Muscle layer of colon (tissue), 2 donors: ENCODE results near the gene C16orf89.
"Not testable (repeated sequence)": the region's sequence is repeated elsewhere in the genome, so short reads cannot be mapped to it uniquely, and the experiment has no call there.

Experiments
- H3K27ac ChIP-seq: one replicate; pipeline ENCODE4 v1.7.0; 2013; ENCODE audit warnings: low read depth, mild to moderate bottlenecking, low read length, moderate library complexity
- H3K27me3 ChIP-seq, 2 donors: one replicate each; pipeline ENCODE4 v1.7.0; 2013; ENCODE audit warnings: low read length in 2 of 2, mild to moderate bottlenecking in 2 of 2; ENCODE audit not compliant: insufficient read depth in 2 of 2, control insufficient read depth in 1 of 2
- H3K36me3 ChIP-seq: one replicate; pipeline ENCODE4 v1.7.0; 2013; ENCODE audit warnings: mild to moderate bottlenecking, low read length; ENCODE audit not compliant: insufficient read depth
- H3K4me1 ChIP-seq: one replicate; pipeline ENCODE4 v1.7.0; 2013; ENCODE audit warnings: mild to moderate bottlenecking, low read length; ENCODE audit not compliant: insufficient read depth
- H3K4me3 ChIP-seq, 2 donors: one replicate each; pipeline ENCODE4 v1.7.0; 2013; ENCODE audit warnings: low read length in 2 of 2, low read depth in 1 of 2, mild to moderate bottlenecking in 1 of 2, moderate library complexity in 1 of 2
- H3K9ac ChIP-seq: one replicate; pipeline ENCODE4 v1.7.0; 2013; ENCODE audit warnings: low read length
- H3K9me3 ChIP-seq: one replicate; pipeline ENCODE4 v1.7.0; 2013; ENCODE audit warnings: mild to moderate bottlenecking, low read length
- donor health status: abdominal sarcoma.
- donor health status: Adenocarcinoma of cecum.

The C16orf89 gene

DNA sequence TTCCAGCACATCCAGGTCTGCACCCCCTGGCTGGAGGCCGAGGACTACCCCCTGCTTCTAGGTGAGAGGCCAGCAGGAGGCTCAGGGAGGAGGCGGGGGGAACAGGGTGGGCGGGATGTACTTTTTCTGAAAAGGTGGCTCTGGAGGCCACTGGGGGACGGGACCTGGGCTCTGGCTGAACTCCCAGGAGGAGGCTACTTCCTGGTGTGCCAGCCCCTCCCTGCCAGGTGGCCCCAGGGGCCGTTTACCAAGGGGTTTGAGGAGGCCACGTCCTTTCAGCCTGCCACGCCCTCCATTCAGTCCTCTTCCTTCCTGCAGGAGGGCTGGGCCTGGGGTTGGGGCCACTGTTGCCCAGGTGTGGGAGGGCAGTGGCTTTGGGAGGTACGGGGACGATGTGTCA lies 15.2 kb upstream of the C16orf89 start:
- H3K36me3 ChIP-seq = peaks cover 13% of the 10 kb centered on the region
- H3K4me3 ChIP-seq, H3K9me3 ChIP-seq, H3K27ac ChIP-seq, H3K27me3 ChIP-seq, H3K9ac ChIP-seq, H3K4me1 ChIP-seq: not testable (repeated sequence)

DNA sequence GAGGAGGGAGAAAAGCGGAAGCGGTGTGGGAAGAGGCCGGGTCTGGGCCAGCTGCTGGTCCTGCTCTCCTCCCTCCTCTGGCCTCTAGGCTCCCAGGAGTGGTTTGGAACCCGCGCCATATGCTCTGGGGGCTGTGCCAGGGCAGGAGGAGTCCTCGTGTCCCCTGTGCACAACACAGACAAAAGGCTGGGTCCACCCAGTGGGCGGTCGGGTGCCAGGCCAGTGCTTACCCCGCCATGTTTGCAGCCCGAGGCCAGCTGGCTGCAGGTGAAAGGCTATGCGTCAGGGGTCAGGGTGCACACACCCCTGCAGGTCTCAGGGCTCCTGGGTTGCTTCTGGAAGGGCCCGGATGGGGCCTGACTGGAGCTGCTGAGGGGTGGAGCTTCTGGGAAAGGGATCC lies 14.7 kb upstream of the C16orf89 start:
- not testable (repeated sequence) for H3K27ac ChIP-seq, H3K9me3 ChIP-seq, H3K9ac ChIP-seq, H3K27me3 ChIP-seq, H3K4me1 ChIP-seq, H3K4me3 ChIP-seq
- peaks cover 19% of the 10 kb centered on the region for H3K36me3 ChIP-seq

DNA sequence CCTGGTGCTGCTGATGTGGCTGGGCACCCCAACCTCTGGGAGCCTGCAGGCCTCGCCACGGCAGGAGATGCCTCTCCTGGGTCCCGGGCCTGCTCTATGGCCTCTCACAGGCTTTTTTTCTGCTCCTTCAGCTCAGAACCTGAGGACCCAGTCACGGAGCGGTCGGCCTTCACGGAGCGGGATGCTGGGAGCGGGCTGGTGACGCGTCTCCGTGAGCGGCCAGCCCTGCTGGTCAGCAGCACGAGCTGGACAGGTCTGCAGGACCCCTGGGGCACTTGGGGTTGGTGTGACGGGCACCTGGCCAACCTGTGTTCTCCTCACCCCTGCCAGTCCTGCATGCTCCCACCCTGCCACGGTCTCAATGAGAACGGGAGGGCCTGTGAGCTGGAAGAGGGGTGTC lies 12.9 kb upstream of the C16orf89 start:
- H3K27ac ChIP-seq = no peak overlapping the region
- no peaks in the 10 kb centered on the region for H3K9me3 ChIP-seq
- peaks cover 28% of the 10 kb centered on the region for H3K36me3 ChIP-seq
- H3K4me1 ChIP-seq = no peaks in the 10 kb centered on the region
- no peak overlapping the region for H3K9ac ChIP-seq
- H3K27me3 ChIP-seq = no peaks in the 10 kb centered on the region
- H3K4me3 ChIP-seq = no peak overlapping the region

DNA sequence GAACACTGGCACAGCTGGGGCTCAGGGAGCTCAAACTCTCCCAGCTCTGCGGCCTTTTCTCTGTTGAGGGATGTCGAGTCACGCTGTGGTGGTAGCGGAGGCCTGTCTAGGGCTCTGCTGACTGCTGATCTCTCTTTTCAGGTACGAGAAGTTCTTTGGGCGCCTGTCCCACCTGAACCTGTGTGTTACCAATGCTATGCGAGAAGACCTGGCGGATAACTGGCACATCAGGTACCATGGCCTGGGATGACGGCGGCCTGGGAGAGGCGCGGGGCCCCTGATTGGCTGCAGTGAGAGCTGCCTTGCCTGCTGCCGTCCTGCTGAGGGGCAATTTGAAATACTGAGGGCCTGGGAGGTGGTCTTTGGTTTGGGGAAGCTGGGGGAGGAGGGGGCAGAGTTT lies 11.5 kb upstream of the C16orf89 start:
- Histone ChIP-seq H3K27me3 (no peaks in the 10 kb centered on the region), H3K27ac (no peak overlapping the region), H3K36me3 (peaks cover 24% of the 10 kb centered on the region)

DNA sequence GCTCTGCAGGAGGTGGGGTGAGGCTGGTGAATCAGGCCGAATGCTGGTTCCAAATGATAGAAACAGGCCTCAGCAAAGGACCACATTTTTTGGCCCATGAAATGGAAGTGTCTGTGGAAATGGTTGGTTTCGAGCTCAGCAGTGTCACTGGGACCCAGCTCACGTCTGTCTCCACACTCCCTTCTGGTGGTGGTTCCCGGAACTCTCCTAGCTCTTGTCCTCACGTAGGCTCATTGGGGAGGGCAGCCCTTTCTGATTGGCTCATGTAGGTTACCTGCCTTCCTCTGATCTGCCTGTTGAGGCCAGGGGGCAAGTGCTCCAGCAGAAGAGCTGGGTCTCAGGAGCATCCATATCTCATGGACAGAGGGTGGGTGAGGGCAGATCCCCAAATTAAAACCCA lies 9.9 kb upstream of the C16orf89 start:
- H3K27ac ChIP-seq = no peak overlapping the region
- no peaks in the 10 kb centered on the region for H3K9me3 ChIP-seq
- peaks cover 24% of the 10 kb centered on the region for H3K36me3 ChIP-seq
- H3K9ac ChIP-seq = no peak overlapping the region
- no peak overlapping the region for H3K4me3 ChIP-seq
- H3K4me1 ChIP-seq = peaks cover 19% of the 10 kb centered on the region
- no peaks in the 10 kb centered on the region for H3K27me3 ChIP-seq

More for the DNA sequence above, 11.5 kb upstream of the C16orf89 start:
- H3K9ac ChIP-seq = no peak overlapping the region
- H3K4me3 ChIP-seq = no peak overlapping the region
- H3K9me3 ChIP-seq = no peaks in the 10 kb centered on the region
- H3K4me1 ChIP-seq = peaks cover 8% of the 10 kb centered on the region

DNA sequence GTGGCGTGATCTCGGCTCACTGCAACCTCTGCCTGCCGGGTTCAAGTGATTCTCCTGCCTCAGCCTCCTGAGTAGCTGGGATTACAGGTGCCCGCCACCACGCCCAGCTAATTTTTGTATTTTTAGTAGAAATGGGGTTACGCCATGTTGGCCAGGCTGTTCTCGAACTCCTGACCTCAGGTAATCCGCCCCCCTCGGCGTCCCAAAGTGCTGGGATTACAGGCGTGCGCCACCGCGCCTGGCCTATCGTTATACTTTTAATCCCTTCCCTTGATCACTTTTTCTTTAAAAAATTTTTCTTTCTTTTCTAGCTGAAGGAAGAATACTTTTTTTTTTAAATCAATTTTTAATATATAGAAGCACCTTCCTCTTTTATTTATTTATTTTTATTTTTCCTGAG lies 8.0 kb upstream of the C16orf89 start:
- H3K9me3 ChIP-seq, H3K27me3 ChIP-seq, H3K27ac ChIP-seq, H3K9ac ChIP-seq, H3K4me3 ChIP-seq: not testable (repeated sequence)
- Histone ChIP-seq H3K4me1 (peaks cover 19% of the 10 kb centered on the region), H3K36me3 (peaks cover 24% of the 10 kb centered on the region)

DNA sequence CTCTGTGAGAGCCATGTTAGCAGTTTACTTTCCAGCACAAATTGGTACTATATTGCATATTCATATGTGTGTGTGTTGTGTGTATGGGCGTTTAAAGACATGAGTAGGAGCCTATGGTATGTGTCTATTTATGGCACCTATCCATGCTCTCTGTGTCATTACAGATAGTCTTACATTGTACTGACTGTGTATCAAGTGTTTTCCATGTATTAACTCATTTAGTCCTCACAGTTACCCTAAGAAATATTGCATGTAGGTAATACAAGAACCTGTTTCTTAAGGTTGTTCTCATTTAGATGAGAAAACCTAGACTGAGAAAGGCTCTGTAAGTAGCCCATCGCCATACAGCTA lies 7.5 kb upstream of the C16orf89 start:
- Histone ChIP-seq H3K4me3 (no peak overlapping the region), H3K27ac (no peak overlapping the region), H3K9me3 (no peaks in the 10 kb centered on the region), H3K36me3 (peaks cover 24% of the 10 kb centered on the region), H3K4me1 (peaks cover 19% of the 10 kb centered on the region), H3K9ac (no peak overlapping the region), H3K27me3 (no peaks in the 10 kb centered on the region)

GRCh38 chr16:5072334-5073278 lies 6.8 kb upstream of the C16orf89 start:
- Histone ChIP-seq H3K4me3 (peak overlapping the region; percentile 83 to 90), H3K9ac (no peak overlapping the region), H3K36me3 (peaks cover 24% of the 10 kb centered on the region), H3K9me3 (no peaks in the 10 kb centered on the region), H3K27me3 (no peaks in the 10 kb centered on the region), H3K27ac (peak overlapping the region; percentile 81), H3K4me1 (peaks cover 19% of the 10 kb centered on the region)

DNA sequence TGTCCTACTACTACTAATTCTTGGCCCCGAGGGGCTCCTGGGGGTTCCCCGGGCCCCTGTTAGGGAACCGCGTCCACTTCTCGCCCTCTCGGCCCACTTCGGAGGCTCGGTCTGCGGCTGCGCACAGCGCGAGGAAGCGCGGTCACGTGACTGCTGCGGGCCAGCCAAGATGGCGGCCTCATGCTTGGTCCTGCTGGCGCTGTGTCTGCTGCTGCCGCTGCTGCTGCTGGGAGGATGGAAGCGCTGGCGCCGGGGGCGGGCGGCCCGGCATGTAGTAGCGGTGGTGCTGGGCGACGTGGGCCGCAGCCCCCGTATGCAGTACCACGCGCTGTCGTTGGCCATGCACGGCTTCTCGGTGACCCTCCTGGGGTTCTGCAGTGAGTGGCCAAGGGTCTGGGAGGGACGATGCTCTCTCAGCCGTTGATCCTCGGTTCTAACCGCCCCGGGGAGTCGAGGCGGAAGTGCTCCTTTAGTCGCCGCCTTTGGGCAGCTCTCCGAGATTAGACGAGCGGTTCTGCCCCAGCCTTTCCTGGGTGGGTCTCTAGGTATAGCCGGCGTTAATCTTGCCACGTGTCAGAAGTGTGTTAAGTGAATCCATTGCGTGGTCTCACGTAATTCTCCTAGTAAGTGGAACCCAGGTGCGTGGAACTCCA lies 6.1 kb upstream of the C16orf89 start, which contains the start of gene ALG1:
Gene ALG1 (plus strand): TSS at position 163 of the 653 bp plus-strand sequence. CDS start 7 bp downstream, at position 170.
- Histone ChIP-seq H3K4me3 (peak within 1 kb of the TSS; percentile 83 to 90), H3K36me3 (peaks cover 19% of the 10 kb centered on the region), H3K27ac (peak within 1 kb of the TSS; percentile 81), H3K9me3 (no peaks in the 10 kb centered on the region), H3K4me1 (peaks cover 19% of the 10 kb centered on the region), H3K27me3 (no peaks in the 10 kb centered on the region), H3K9ac (no peak within 1 kb of the TSS)

- Histone ChIP-seq H3K36me3 (peaks cover 18% of the 10 kb centered on the region), H3K4me1 (peaks cover 19% of the 10 kb centered on the region), H3K4me3 (peak overlapping the region; percentile 83 to 90), H3K9ac (no peak overlapping the region), H3K27me3 (no peaks in the 10 kb centered on the region), H3K9me3 (no peaks in the 10 kb centered on the region), H3K27ac (peak overlapping the region; percentile 81)
Measured at GRCh38 chr16:5071341-5071680, 5.6 kb upstream of the C16orf89 start.

DNA sequence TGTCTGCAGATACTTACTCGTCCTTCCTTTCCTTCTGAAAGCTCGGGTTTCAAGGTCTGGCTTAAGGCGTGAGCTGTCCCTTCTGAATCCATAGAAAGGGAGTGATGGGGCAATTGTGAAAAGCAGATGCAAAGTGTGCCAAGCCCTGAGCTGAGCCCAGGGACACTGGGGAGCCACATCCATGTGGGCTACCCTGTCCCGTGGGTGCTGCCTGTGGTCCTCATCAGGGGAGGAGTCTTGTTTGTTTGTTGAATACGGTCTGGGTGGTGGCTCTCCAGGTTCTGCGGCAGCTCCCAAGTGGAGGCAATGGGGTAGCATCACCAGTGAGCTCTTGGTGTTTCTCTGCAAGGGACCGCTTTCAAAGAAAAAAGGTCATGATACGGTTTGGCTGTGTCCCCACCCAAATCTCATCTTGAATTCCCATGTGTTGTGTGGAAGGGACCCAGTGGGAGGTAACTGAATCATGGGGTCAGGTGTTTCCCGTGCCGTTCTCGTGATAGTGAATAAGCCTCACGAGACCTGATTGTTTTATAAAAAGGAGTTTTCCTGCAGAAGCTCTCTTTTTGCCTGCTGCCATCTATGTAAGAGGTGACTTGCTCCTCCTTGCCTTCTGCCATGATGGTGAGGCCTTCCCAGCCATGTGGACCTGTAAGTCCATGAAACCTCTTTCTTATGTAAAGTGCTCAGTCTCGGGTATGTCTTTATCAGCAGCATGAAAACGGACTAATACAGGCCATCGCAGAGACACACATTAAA lies 4.9 kb upstream of the C16orf89 start:
- Histone ChIP-seq H3K27me3 (no peaks in the 10 kb centered on the region), H3K36me3 (peaks cover 11% of the 10 kb centered on the region), H3K4me1 (peaks cover 19% of the 10 kb centered on the region), H3K4me3 (no peak overlapping the region), H3K27ac (no peak overlapping the region), H3K9ac (no peak overlapping the region), H3K9me3 (no peaks in the 10 kb centered on the region)
